Breast epithelium (tissue), 3 donors: ENCODE data around the gene MLXIP.

Source experiments
- POLR2A ChIP-seq: fragments of 450-650 bp; IDR thresholded peaks from one replicate; pipeline ENCODE4 v1.6.1; 2016; ENCODE audit warnings: antibody characterized with exemption, mild to moderate bottlenecking, moderate library complexity
- POLR2AphosphoS5 ChIP-seq, 3 donors: sonication (generic); formaldehyde crosslinking; IDR thresholded peaks; one replicate each; pipeline ENCODE4 v1.6.1; 2017; ENCODE audit warnings: antibody characterized with exemption in 3 of 3
- TF ChIP-seq, protein P1 (sequence below), 3 donors: fragments of 450-650 bp; IDR thresholded peaks; one replicate each; pipeline ENCODE4 v1.5.1; 2016 to 2017; ENCODE audit warnings: antibody characterized with exemption in 3 of 3, mild to moderate bottlenecking in 3 of 3, moderate library complexity in 3 of 3

DNA sequence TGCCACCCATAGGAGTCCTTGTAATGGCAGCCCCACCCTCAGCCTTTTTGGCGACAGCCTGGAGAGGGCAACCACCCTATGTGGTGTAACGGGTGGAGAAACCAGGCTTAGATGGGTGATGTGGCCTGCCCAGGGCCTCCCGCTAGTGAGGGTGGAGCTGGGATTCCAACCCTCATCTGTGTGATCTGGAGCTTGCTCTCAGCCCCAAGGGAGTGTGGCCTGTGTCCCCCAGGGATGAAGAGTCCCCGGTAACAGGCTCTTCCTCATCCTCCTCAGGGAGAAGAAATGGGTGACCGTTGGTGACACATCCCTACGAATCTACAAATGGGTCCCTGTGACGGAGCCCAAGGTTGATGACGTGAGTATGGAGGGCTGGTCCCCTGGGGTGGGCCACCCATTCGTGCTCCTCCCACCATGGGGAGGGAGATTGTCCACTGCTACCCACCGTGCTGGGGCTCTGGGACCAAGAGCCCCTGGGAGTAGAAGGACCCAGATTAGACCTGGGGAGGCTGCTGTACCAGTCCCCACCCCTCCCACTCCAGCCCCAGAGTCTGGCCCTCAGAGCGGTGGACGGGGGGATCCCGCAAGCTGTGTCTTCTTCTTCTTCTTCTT lies 48.0 kb upstream of the MLXIP start:
- TF ChIP-seq POLR2A = no peak
- TF ChIP-seq, protein P1, sequence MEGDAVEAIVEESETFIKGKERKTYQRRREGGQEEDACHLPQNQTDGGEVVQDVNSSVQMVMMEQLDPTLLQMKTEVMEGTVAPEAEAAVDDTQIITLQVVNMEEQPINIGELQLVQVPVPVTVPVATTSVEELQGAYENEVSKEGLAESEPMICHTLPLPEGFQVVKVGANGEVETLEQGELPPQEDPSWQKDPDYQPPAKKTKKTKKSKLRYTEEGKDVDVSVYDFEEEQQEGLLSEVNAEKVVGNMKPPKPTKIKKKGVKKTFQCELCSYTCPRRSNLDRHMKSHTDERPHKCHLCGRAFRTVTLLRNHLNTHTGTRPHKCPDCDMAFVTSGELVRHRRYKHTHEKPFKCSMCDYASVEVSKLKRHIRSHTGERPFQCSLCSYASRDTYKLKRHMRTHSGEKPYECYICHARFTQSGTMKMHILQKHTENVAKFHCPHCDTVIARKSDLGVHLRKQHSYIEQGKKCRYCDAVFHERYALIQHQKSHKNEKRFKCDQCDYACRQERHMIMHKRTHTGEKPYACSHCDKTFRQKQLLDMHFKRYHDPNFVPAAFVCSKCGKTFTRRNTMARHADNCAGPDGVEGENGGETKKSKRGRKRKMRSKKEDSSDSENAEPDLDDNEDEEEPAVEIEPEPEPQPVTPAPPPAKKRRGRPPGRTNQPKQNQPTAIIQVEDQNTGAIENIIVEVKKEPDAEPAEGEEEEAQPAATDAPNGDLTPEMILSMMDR (IDR thresholded peaks at IDR 0.05) = no peak
- no peak for TF ChIP-seq POLR2AphosphoS5 (IDR thresholded peaks at IDR 0.05)
